NCI-H1694 (cell line): ENCODE measurements around the gene RB1.
"Not testable (repeated sequence)": the region's sequence is repeated elsewhere in the genome, so short reads cannot be mapped to it uniquely, and the experiment has no call there.

Source experiments
- DNase-seq: peaks from one replicate; lab custom pipeline; 2025; lab: John Stamatoyannopoulos, UW

Gene RB1

DNA sequence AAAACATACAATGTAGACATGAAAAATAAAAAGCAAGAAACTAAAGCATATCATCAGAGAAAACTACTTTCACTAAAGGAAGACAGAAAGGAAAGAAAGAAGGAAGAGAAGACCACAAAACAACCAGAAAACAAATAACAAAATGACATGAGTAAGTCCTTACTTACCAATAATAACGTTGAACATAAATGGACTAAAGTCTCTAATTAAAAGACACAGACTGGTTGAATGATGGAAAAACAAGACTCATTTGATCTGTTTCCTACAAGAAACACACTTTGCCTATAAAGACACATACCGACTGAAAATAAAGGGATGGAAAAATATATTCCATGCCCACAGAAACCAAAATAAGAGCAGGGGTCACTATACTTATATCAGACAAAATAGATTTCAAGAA lies 46.0 kb downstream of the RB1 start:
- DNase-seq, result no peak

DNA sequence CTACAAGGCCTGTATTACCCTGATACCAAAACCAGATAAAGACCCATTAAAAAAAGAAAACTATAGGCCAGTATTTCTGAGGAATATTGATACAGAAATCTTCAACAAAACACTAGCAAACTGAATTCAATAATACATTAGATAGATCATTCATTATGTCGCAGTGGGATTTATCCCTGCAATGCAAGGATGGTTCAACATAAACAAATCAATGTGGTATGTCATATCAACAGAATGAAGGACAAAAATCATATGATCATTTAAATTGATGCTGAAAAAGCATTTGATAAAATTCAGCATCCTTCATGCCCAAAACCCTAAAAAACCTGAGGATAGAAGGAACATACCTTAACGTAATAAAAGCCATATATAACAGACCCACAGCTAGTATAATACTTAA lies 50.0 kb downstream of the RB1 start:
- no peak for DNase-seq

DNA sequence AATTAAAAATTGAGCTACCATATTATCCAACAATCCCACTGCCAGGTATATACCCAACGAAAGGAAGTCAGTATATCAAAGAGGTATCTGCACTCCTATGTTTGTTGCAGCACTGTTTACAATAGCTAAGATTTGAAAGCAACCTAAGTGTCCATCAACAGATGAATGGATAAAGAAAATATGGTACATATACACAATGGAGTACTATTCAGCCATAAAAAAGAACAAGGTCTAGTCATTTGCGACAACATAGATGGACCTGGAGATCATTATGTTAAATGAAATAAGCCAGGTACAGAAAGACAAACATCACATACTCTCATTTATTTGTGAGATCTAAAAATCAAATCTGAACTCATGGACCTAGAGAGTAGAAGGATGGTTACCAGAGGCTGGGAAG lies 52.0 kb downstream of the RB1 start:
- DNase-seq, result not testable (repeated sequence)

GRCh38 chr13:48356750-48357149 lies 53.2 kb downstream of the RB1 start:
- DNase-seq, result no peak

- DNase-seq, result no peak
Observed at GRCh38 chr13:48369988-48370387, 66.4 kb downstream of the RB1 start.

- DNase-seq, result no peak
Observed at GRCh38 chr13:48370815-48371214, 67.3 kb downstream of the RB1 start.

- DNase-seq, result no peak
Observed at GRCh38 chr13:48377857-48378256, 74.3 kb downstream of the RB1 start.

DNA sequence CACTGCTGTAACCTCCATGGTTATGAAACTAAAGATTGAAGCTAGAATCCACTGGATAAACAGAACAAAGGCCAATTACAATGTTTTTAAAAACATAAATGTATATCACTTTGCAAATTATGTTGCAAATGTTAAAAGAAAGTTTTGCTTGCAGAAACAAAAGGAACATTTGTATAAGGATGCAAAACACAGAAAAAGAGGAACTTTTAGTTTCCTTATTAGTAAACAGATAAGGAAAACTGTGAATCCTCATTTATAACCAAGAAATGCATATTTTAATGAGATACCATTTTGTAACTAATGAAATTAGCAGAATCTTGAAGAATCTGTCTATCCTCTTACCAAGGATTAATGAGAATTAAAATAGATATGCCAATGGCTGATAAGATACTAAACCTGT lies 77.0 kb downstream of the RB1 start:
- no peak for DNase-seq

- DNase-seq, result no peak
Observed at GRCh38 chr13:48383384-48383783, 79.8 kb downstream of the RB1 start.

GRCh38 chr13:48386816-48387215 lies 83.3 kb downstream of the RB1 start:
- no peak for DNase-seq

- DNase-seq, result no peak
Observed at GRCh38 chr13:48391257-48391656, 87.7 kb downstream of the RB1 start.

GRCh38 chr13:48393030-48393697 lies 89.6 kb downstream of the RB1 start:
- DNase-seq, result no peak

GRCh38 chr13:48393698-48394085 lies 90.1 kb downstream of the RB1 start:
- DNase-seq, result no peak

GRCh38 chr13:48397744-48398143 lies 94.2 kb downstream of the RB1 start:
- no peak for DNase-seq

DNA sequence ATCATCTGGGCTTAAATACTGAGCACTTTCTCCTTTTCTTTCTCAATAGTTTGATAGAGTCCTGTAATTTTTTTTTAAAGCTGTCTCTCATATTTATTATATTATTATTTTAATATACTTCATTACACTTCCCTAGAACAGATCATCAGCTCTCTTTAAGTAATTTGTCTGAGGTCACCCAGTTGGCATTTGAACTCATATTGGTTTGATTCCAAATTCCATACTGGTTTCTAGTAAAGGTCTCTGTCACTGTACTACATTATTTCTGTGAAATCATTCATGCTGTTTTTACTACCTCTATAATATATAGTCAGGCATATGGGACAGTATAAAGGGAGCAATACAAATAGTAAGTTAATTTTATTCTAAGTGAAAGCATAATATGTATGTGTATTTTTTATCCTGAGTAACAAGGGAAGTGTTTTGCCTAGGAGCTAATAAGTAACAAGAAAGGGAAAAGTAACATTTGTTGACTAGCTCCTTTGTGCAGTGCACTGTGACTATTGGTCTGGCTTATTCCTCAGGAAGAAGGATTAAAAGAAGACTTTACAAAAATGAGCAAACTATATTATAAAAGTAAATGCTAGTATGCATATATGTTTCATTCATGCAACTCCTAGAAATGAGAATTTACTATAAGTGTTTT lies 95.0 kb downstream of the RB1 start:
- no peak for DNase-seq

DNA sequence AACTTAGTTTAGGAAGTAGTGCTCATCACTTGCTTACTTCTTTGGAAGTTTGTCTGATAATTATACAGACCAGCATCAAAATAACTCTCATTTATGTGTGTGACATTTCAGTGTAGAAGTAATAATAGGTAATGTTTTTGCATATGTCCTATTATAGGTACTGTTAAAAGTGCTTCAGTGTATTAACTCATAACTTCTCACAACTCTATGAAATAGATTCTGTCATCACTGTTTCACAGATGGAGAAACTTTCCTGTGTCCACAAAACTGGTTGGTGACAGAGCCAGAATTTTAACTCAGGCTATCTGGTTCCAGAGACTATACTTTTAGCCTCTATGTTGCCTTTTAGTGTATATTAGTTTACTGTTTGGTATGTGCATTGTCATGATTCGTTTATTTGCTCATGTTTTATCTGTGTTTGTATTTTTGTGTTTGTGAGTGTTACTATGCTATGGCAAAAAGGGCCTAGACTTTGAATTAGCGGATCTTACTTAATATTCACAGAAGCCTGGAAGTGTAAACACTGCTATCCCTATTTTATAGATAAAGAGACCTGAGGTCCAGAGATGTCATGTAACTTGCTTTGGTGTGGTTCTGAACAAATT lies 96.6 kb downstream of the RB1 start:
- DNase-seq, result no peak

GRCh38 chr13:48400850-48401291 lies 97.3 kb downstream of the RB1 start:
- no peak for DNase-seq

GRCh38 chr13:48401480-48401879 lies 97.9 kb downstream of the RB1 start:
- no peak for DNase-seq

GRCh38 chr13:48402325-48402932 lies 98.9 kb downstream of the RB1 start:
- DNase-seq, result no peak

DNA sequence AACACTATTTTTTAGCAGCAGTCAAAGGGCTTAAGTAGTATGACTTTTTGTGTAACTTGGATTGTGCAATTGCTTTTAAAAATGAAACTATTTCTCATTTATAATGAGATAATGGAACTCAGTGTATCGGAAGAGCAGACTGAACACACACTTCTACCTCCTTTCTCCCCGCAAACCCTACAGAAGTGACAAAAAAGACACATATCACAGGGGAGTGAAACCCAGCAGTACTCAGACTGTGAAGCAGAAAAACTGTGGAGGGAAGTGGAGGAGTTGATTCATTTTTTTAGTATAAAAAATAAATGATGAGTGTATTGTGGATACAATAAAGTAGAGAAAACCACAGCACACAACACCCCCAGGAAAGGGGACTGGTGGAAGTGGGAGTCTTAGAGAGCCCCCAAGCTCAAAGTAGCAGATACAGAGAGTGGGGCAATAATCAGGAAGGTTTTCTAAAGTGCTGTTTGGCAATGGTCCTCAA lies 99.6 kb downstream of the RB1 start:
- DNase-seq, result no peak

DNA sequence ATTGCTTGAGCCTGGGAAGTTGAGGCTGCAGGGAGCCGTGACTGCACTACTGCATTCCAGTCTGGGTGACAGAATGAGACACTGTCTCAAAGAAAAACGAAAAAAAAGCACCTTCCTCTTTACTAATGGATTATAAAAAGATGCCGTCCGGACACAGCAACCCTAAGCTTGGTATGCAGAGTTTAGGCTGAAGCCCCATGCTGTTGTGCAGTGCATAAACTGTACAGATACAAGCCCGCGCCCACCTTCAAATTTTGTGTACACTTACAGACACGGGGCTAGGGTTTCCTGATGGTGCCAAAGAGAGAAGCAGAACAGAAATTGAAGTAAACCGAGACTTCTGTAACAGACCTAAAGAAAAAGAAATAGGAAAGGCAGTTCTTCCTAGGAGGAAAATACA lies 100.4 kb downstream of the RB1 start:
- DNase-seq, result no peak

- no peak for DNase-seq
Observed at GRCh38 chr13:48404952-48405351, 101.4 kb downstream of the RB1 start.

DNA sequence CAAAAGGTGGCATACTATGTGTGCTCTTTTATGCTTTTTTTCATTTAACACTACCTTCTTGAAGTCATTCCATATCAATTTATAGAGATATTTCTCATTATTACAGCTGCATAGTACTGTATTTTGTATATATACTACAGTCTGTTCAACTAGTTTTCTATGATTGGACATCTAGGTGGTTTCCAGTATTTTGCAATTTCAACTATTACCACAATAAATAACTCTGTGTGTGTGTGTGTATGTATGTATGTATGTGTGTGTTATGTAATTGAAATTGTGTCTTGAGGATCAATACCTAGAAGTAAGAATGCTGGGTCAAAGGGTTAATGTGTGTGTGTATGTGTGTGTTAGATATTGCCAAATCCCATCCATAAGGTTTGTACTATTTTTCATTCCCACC lies 102.3 kb downstream of the RB1 start:
- DNase-seq, result no peak
